ENCODE measurements around the gene MBTPS2.

DNA sequence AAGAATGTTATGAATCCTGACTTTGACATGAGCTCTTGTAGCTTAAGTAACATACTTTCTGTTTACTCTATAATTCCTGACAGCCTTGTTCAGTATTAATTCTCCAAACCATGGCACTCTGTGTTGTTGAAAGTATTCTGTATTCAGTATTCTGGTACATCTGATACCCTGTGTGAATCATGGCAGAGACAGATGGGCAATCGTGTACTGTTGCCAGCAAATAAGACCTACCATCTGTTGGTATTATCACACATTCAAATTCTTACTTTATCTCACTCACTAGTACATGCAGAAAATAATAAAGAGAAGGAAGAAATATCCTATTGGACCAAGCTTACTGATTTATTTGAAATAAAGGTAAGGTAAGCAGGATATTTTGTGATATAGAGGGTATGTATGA lies 7.9 kb downstream of the MBTPS2 start:
- TF ChIP-seq, protein P1, sequence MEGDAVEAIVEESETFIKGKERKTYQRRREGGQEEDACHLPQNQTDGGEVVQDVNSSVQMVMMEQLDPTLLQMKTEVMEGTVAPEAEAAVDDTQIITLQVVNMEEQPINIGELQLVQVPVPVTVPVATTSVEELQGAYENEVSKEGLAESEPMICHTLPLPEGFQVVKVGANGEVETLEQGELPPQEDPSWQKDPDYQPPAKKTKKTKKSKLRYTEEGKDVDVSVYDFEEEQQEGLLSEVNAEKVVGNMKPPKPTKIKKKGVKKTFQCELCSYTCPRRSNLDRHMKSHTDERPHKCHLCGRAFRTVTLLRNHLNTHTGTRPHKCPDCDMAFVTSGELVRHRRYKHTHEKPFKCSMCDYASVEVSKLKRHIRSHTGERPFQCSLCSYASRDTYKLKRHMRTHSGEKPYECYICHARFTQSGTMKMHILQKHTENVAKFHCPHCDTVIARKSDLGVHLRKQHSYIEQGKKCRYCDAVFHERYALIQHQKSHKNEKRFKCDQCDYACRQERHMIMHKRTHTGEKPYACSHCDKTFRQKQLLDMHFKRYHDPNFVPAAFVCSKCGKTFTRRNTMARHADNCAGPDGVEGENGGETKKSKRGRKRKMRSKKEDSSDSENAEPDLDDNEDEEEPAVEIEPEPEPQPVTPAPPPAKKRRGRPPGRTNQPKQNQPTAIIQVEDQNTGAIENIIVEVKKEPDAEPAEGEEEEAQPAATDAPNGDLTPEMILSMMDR (IDR thresholded peaks at IDR 0.05 in 8 of 11, conservative IDR thresholded peaks at IDR 0.05 in 3 of 11) = no peak
- no peak for TF ChIP-seq POLR2AphosphoS5 (IDR thresholded peaks at IDR 0.05)
